ENCODE data around the gene DEPDC4.

DEPDC4 gene

GRCh38 chr12:100254876-100255275 lies 12.0 kb downstream of the DEPDC4 start:
- no peak overlapping the region for H3K4me3 ChIP-seq (ENCODE audit: low read length)
- DNase-seq (ENCODE audit: low read depth), result no peak
- TF ChIP-seq CTCF (conservative IDR thresholded peaks at IDR 0.05; ENCODE audit: low read depth, low read length), result no peak

GRCh38 chr12:100253437-100253836 lies 13.4 kb downstream of the DEPDC4 start:
- H3K4me3 ChIP-seq (ENCODE audit: low read length), result no peak overlapping the region
- TF ChIP-seq CTCF (conservative IDR thresholded peaks at IDR 0.05; ENCODE audit: low read depth, low read length), result no peak
- no peak for DNase-seq (ENCODE audit: low read depth)

- DNase-seq (ENCODE audit: low read depth), result no peak
- TF ChIP-seq CTCF (conservative IDR thresholded peaks at IDR 0.05; ENCODE audit: low read depth, low read length), result no peak
Observed at GRCh38 chr12:100251917-100252316, 15.0 kb downstream of the DEPDC4 start.

GRCh38 chr12:100249941-100250340 lies 16.9 kb downstream of the DEPDC4 start:
- no peak overlapping the region for H3K4me3 ChIP-seq (ENCODE audit: low read length)

More at GRCh38 chr12:100251917-100252316, 15.0 kb downstream of the DEPDC4 start:
- H3K4me3 ChIP-seq (ENCODE audit: low read length), result no peak overlapping the region

GRCh38 chr12:100248886-100249285 lies 18.0 kb downstream of the DEPDC4 start:
- TF ChIP-seq CTCF (conservative IDR thresholded peaks at IDR 0.05; ENCODE audit: low read depth, low read length), result no peak
- H3K4me3 ChIP-seq (ENCODE audit: low read length), result no peak overlapping the region
- DNase-seq (ENCODE audit: low read depth), result no peak

More at GRCh38 chr12:100249941-100250340, 16.9 kb downstream of the DEPDC4 start:
- no peak for DNase-seq (ENCODE audit: low read depth)
- no peak for TF ChIP-seq CTCF (conservative IDR thresholded peaks at IDR 0.05; ENCODE audit: low read depth, low read length)

GRCh38 chr12:100247765-100248164 lies 19.1 kb downstream of the DEPDC4 start:
- no peak overlapping the region for H3K4me3 ChIP-seq (ENCODE audit: low read length)
- DNase-seq (ENCODE audit: low read depth), result no peak
- TF ChIP-seq CTCF (conservative IDR thresholded peaks at IDR 0.05; ENCODE audit: low read depth, low read length), result no peak

- no peak for DNase-seq (ENCODE audit: low read depth)
- H3K4me3 ChIP-seq (ENCODE audit: low read length), result no peak overlapping the region
- no peak for TF ChIP-seq CTCF (conservative IDR thresholded peaks at IDR 0.05; ENCODE audit: low read depth, low read length)
Observed at GRCh38 chr12:100243137-100243536, 23.7 kb downstream of the DEPDC4 start.
